Keratinocyte (primary cell): ENCODE results near the gene RBM44.

Source experiments
- EZH2 ChIP-seq: IDR thresholded peaks from one replicate; pipeline ENCODE4 v1.6.1; 2012; ENCODE audit warnings: inconsistent platforms, mild to moderate bottlenecking, low read length, moderate library complexity
- TF ChIP-seq, protein P1 (sequence below), 3 experiments: IDR thresholded peaks in 1 of 3; conservative IDR thresholded peaks in 1 of 3; optimal IDR thresholded peaks in 1 of 3; 2 replicates in 2 of 3; 3 replicates in 1 of 3; pipeline versions ENCODE3 to v1.5.1; 2011; ENCODE audit warnings: low read length in 3 of 3, mild to moderate bottlenecking in 3 of 3, moderate library complexity in 2 of 3, control low read depth in 1 of 3, inconsistent platforms in 1 of 3; ENCODE audit not compliant: insufficient read depth in 2 of 3; ENCODE audit errors: extremely low read depth in 1 of 3

DNA sequence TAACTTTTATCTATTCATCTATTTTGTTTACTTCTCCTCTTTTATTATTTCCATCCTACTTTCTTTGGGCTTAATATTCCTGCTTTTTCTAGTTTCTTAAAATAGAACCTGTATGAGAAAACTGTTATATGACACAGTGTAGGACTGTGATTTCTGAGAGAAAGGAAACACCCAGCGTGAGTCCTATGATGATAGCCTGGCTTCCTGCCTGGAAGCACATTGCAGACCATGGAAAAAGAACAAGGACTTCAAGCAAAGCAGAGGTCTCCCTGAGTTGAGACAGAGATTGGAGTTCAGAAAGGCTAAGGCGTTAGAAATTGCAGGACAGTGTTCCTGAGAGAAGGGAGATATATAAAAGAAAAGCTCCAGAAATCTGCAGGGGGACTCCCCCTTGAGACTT lies 7.8 kb downstream of the RBM44 start:
- TF ChIP-seq, protein P1, sequence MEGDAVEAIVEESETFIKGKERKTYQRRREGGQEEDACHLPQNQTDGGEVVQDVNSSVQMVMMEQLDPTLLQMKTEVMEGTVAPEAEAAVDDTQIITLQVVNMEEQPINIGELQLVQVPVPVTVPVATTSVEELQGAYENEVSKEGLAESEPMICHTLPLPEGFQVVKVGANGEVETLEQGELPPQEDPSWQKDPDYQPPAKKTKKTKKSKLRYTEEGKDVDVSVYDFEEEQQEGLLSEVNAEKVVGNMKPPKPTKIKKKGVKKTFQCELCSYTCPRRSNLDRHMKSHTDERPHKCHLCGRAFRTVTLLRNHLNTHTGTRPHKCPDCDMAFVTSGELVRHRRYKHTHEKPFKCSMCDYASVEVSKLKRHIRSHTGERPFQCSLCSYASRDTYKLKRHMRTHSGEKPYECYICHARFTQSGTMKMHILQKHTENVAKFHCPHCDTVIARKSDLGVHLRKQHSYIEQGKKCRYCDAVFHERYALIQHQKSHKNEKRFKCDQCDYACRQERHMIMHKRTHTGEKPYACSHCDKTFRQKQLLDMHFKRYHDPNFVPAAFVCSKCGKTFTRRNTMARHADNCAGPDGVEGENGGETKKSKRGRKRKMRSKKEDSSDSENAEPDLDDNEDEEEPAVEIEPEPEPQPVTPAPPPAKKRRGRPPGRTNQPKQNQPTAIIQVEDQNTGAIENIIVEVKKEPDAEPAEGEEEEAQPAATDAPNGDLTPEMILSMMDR (optimal IDR thresholded peaks at IDR 0.05 in 1 of 3, IDR thresholded peaks at IDR 0.05 in 1 of 3, conservative IDR thresholded peaks at IDR 0.05 in 1 of 3; ENCODE audit: extremely low read depth in 1 of 3, insufficient read depth in 2 of 3, low read length in 3 of 3), result no peak
- TF ChIP-seq EZH2, result no peak
